ENCODE data around the gene FGF4.
"Not testable (repeated sequence)": the region's sequence is repeated elsewhere in the genome, so short reads cannot be mapped to it uniquely, and the experiment has no call there.

Gene FGF4

GRCh38 chr11:69773626-69774353, 1.4 kb downstream of the FGF4 start:
- DNase-seq (ENCODE audit: low spot score), result no peak

GRCh38 chr11:69771466-69771865, 3.7 kb downstream of the FGF4 start:
- no peak for DNase-seq (ENCODE audit: low spot score)

- DNase-seq (ENCODE audit: low spot score), result no peak
These were observed 4.6 kb downstream of the FGF4 start for GRCh38 chr11:69770540-69770939.

GRCh38 chr11:69765498-69765995, 9.6 kb downstream of the FGF4 start:
- DNase-seq (ENCODE audit: low spot score), result no peak

- DNase-seq (ENCODE audit: low spot score), result not testable (repeated sequence)
These were observed 10.2 kb downstream of the FGF4 start for GRCh38 chr11:69764918-69765317.

GRCh38 chr11:69760319-69760718, 14.8 kb downstream of the FGF4 start:
- no peak for DNase-seq (ENCODE audit: low spot score)

GRCh38 chr11:69752890-69753289, 22.3 kb downstream of the FGF4 start:
- no peak for DNase-seq (ENCODE audit: low spot score)

GRCh38 chr11:69750875-69751597, 24.1 kb downstream of the FGF4 start:
- DNase-seq (ENCODE audit: low spot score), result no peak

- DNase-seq (ENCODE audit: low spot score), result no peak
These were observed 24.9 kb downstream of the FGF4 start for GRCh38 chr11:69750108-69750850.

- no peak for DNase-seq (ENCODE audit: low spot score)
These were observed 26.5 kb downstream of the FGF4 start for GRCh38 chr11:69748637-69749036.

- no peak for DNase-seq (ENCODE audit: low spot score)
These were observed 28.1 kb downstream of the FGF4 start for GRCh38 chr11:69746752-69747742.

- DNase-seq (ENCODE audit: low spot score), result no peak
These were observed 29.0 kb downstream of the FGF4 start for GRCh38 chr11:69746140-69746539.

- no peak for DNase-seq (ENCODE audit: low spot score)
These were observed 29.9 kb downstream of the FGF4 start for GRCh38 chr11:69745201-69745600.

- no peak for DNase-seq (ENCODE audit: low spot score)
These were observed 30.7 kb downstream of the FGF4 start for GRCh38 chr11:69744435-69744834.

GRCh38 chr11:69734841-69735240, 40.3 kb downstream of the FGF4 start:
- DNase-seq (ENCODE audit: low spot score), result no peak

GRCh38 chr11:69734367-69734766, 40.8 kb downstream of the FGF4 start:
- DNase-seq (ENCODE audit: low spot score), result no peak

GRCh38 chr11:69732910-69733309, 42.2 kb downstream of the FGF4 start:
- no peak for DNase-seq (ENCODE audit: low spot score)

- no peak for DNase-seq (ENCODE audit: low spot score)
These were observed 44.0 kb downstream of the FGF4 start for GRCh38 chr11:69731110-69731509.

GRCh38 chr11:69730500-69730899, 44.6 kb downstream of the FGF4 start:
- DNase-seq (ENCODE audit: low spot score), result no peak

- no peak for DNase-seq (ENCODE audit: low spot score)
These were observed 45.9 kb downstream of the FGF4 start for GRCh38 chr11:69729252-69729651.

- no peak for DNase-seq (ENCODE audit: low spot score)
These were observed 47.9 kb downstream of the FGF4 start for GRCh38 chr11:69727266-69727665.

- DNase-seq (ENCODE audit: low spot score), result no peak
These were observed 48.7 kb downstream of the FGF4 start for GRCh38 chr11:69726481-69726880.
